Measurements from ENCODE around the gene H2AZ1. TPM values are rescaled to one million over a fixed set of nuclear protein-coding genes. Genes with fewer than 3 reads are reported as not detected.

The H2AZ1 gene
- total and polyA plus RNA-seq, 4 donors, result 28.5 to 139 (median 103) TPM

DNA sequence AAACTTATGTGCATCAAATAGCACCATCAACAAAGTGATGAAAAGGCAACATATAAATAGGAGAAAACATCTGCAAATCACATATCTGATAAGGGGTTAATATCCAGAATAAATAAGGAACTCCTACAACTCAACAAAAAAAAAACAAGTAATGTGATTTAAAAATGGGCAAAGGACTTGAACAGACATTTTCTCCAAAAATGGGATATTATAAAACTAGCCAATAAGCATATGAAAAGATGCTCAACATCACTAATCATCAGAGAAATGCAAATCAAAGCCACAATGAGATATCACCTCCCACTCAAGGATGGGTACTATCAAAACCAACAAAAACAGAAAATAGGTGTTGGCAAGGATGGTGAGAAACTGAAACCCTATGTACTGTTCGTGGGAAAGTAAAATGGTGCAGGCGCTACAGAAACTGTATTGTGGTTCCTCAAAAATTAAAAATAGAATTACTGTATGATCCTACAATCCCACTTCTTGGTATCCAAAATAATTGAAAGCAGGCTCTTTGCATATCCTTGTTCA is 6.1 kb downstream of the H2AZ1 start:
- H3K36me3 ChIP-seq (ENCODE audit: control insufficient read depth in 4 of 4, insufficient read depth in 3 of 4, low read depth in 1 of 4, low read length in 3 of 4), result no peaks in the 10 kb centered on the region
- TF ChIP-seq RXRA (IDR thresholded peaks at IDR 0.05), result no peak
- TF ChIP-seq, protein P1, sequence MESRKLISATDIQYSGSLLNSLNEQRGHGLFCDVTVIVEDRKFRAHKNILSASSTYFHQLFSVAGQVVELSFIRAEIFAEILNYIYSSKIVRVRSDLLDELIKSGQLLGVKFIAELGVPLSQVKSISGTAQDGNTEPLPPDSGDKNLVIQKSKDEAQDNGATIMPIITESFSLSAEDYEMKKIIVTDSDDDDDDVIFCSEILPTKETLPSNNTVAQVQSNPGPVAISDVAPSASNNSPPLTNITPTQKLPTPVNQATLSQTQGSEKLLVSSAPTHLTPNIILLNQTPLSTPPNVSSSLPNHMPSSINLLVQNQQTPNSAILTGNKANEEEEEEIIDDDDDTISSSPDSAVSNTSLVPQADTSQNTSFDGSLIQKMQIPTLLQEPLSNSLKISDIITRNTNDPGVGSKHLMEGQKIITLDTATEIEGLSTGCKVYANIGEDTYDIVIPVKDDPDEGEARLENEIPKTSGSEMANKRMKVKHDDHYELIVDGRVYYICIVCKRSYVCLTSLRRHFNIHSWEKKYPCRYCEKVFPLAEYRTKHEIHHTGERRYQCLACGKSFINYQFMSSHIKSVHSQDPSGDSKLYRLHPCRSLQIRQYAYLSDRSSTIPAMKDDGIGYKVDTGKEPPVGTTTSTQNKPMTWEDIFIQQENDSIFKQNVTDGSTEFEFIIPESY (IDR thresholded peaks at IDR 0.05), result no peak
- no peak for TF ChIP-seq GABPA (IDR thresholded peaks at IDR 0.05 in 1 of 2, conservative IDR thresholded peaks at IDR 0.05 in 1 of 2)
- TF ChIP-seq, protein P2, sequence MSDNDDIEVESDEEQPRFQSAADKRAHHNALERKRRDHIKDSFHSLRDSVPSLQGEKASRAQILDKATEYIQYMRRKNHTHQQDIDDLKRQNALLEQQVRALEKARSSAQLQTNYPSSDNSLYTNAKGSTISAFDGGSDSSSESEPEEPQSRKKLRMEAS (IDR thresholded peaks at IDR 0.05), result no peak
- TF ChIP-seq HNF4G (IDR thresholded peaks at IDR 0.05), result no peak
- TF ChIP-seq TAF1 (conservative IDR thresholded peaks at IDR 0.05), result no peak
- no peak for TF ChIP-seq HNF4A (conservative IDR thresholded peaks at IDR 0.05)
- TF ChIP-seq, protein P3, sequence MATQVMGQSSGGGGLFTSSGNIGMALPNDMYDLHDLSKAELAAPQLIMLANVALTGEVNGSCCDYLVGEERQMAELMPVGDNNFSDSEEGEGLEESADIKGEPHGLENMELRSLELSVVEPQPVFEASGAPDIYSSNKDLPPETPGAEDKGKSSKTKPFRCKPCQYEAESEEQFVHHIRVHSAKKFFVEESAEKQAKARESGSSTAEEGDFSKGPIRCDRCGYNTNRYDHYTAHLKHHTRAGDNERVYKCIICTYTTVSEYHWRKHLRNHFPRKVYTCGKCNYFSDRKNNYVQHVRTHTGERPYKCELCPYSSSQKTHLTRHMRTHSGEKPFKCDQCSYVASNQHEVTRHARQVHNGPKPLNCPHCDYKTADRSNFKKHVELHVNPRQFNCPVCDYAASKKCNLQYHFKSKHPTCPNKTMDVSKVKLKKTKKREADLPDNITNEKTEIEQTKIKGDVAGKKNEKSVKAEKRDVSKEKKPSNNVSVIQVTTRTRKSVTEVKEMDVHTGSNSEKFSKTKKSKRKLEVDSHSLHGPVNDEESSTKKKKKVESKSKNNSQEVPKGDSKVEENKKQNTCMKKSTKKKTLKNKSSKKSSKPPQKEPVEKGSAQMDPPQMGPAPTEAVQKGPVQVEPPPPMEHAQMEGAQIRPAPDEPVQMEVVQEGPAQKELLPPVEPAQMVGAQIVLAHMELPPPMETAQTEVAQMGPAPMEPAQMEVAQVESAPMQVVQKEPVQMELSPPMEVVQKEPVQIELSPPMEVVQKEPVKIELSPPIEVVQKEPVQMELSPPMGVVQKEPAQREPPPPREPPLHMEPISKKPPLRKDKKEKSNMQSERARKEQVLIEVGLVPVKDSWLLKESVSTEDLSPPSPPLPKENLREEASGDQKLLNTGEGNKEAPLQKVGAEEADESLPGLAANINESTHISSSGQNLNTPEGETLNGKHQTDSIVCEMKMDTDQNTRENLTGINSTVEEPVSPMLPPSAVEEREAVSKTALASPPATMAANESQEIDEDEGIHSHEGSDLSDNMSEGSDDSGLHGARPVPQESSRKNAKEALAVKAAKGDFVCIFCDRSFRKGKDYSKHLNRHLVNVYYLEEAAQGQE (IDR thresholded peaks at IDR 0.05), result no peak
- no peak for TF ChIP-seq FOXA1 (IDR thresholded peaks at IDR 0.05)
- TF ChIP-seq YY1 (IDR thresholded peaks at IDR 0.05), result no peak
- TF ChIP-seq RAD21 (IDR thresholded peaks at IDR 0.05), result no peak
- TF ChIP-seq JUND (IDR thresholded peaks at IDR 0.05), result no peak
- TF ChIP-seq SP1 (IDR thresholded peaks at IDR 0.05), result no peak
- no peak for TF ChIP-seq NR2F2 (IDR thresholded peaks at IDR 0.05)
- TF ChIP-seq, protein P4, sequence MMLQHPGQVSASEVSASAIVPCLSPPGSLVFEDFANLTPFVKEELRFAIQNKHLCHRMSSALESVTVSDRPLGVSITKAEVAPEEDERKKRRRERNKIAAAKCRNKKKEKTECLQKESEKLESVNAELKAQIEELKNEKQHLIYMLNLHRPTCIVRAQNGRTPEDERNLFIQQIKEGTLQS (IDR thresholded peaks at IDR 0.05), result no peak
- H3K27me3 ChIP-seq (ENCODE audit: control insufficient read depth in 4 of 4, insufficient read depth in 4 of 4, low read length in 3 of 4), result no peaks in the 10 kb centered on the region
- 88% methylated on average over 2 of the region's 2 CpGs for WGBS
- H3K4me3 ChIP-seq (ENCODE audit: low read depth in 1 of 3, low read length in 3 of 3), result no peak overlapping the region
- no peak for DNase-seq (ENCODE audit: low spot score)
- H3K9me3 ChIP-seq (ENCODE audit: control insufficient read depth in 4 of 4, low read length in 3 of 4), result no peaks in the 10 kb centered on the region
- H3K4me1 ChIP-seq (ENCODE audit: control insufficient read depth in 4 of 4, insufficient read depth in 4 of 4, low read length in 3 of 4), result peaks cover 3 to 24% (median 17%) of the 10 kb centered on the region in 4 donors
- H3K27ac ChIP-seq (ENCODE audit: low read depth in 1 of 2, low read length in 2 of 2), result no peak overlapping the region
- no peak overlapping the region for H3K9ac ChIP-seq (ENCODE audit: low read depth in 1 of 2, low read length in 2 of 2)

DNA sequence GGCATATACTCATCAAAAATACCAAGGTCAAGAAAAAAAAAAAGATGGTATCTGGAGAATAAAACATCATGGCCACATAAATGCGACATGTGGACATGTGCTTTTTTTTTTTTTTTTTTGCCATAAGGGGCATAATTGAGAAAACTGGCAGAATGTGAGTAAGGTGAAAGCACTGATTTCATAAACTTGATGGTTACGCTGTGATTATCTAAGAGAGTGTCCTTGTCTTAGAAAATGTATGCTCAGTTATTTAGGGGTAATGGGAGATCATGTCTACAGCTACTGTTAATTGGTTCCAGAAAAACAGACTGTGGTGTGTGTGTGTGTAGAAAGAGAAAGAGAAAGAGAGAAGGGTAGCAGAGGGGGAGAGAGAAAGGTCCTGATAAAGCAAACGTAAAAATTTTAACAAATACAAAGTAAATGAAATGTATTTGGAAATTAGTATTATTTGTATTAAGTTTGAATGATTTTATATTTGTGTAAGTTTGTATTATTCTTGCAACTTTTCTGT is 11.8 kb downstream of the H2AZ1 start:
- Histone ChIP-seq H3K4me1 (ENCODE audit: control insufficient read depth in 4 of 4, insufficient read depth in 4 of 4, low read length in 3 of 4) (no peaks in the 10 kb centered on the region), H3K4me3 (ENCODE audit: low read depth in 1 of 3, low read length in 3 of 3) (no peak overlapping the region), H3K27ac (ENCODE audit: low read depth in 1 of 2, low read length in 2 of 2) (no peak overlapping the region), H3K9ac (ENCODE audit: low read depth in 1 of 2, low read length in 2 of 2) (no peak overlapping the region), H3K27me3 (ENCODE audit: control insufficient read depth in 4 of 4, insufficient read depth in 4 of 4, low read length in 3 of 4) (no peaks in the 10 kb centered on the region), H3K9me3 (ENCODE audit: control insufficient read depth in 4 of 4, low read length in 3 of 4) (peaks cover 1 to 7% (median 3%) of the 10 kb centered on the region in 4 donors), H3K36me3 (ENCODE audit: control insufficient read depth in 4 of 4, insufficient read depth in 3 of 4, low read depth in 1 of 4, low read length in 3 of 4) (peaks cover 0 to 15% (median 0%) of the 10 kb centered on the region in 4 donors)
- DNase-seq (ENCODE audit: low spot score), result no peak
- 95% methylated on average over 3 of the region's 3 CpGs for WGBS
- TF ChIP-seq, protein P1 (IDR thresholded peaks at IDR 0.05), result no peak
- TF ChIP-seq JUND (IDR thresholded peaks at IDR 0.05) (no peak), RXRA (IDR thresholded peaks at IDR 0.05) (no peak), YY1 (IDR thresholded peaks at IDR 0.05) (no peak), TAF1 (conservative IDR thresholded peaks at IDR 0.05) (no peak), HNF4A (conservative IDR thresholded peaks at IDR 0.05) (no peak), FOXA2 (IDR thresholded peaks at IDR 0.05) (no peak), NR2F2 (IDR thresholded peaks at IDR 0.05) (no peak), GABPA (IDR thresholded peaks at IDR 0.05 in 1 of 2, conservative IDR thresholded peaks at IDR 0.05 in 1 of 2) (no peak), HNF4G (IDR thresholded peaks at IDR 0.05) (no peak), EGR1 (IDR thresholded peaks at IDR 0.05; ENCODE audit: low read depth in 2 of 2) (no peak)
- TF ChIP-seq, protein P5, sequence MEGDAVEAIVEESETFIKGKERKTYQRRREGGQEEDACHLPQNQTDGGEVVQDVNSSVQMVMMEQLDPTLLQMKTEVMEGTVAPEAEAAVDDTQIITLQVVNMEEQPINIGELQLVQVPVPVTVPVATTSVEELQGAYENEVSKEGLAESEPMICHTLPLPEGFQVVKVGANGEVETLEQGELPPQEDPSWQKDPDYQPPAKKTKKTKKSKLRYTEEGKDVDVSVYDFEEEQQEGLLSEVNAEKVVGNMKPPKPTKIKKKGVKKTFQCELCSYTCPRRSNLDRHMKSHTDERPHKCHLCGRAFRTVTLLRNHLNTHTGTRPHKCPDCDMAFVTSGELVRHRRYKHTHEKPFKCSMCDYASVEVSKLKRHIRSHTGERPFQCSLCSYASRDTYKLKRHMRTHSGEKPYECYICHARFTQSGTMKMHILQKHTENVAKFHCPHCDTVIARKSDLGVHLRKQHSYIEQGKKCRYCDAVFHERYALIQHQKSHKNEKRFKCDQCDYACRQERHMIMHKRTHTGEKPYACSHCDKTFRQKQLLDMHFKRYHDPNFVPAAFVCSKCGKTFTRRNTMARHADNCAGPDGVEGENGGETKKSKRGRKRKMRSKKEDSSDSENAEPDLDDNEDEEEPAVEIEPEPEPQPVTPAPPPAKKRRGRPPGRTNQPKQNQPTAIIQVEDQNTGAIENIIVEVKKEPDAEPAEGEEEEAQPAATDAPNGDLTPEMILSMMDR (IDR thresholded peaks at IDR 0.05; ENCODE audit: low read depth, low read length, missing input control), result no peak
- TF ChIP-seq, protein P4 (IDR thresholded peaks at IDR 0.05), result no peak
- TF ChIP-seq, protein P2 (IDR thresholded peaks at IDR 0.05), result no peak
